HepG2 (cell line): Measurements from ENCODE around the gene SNX2.

ENCODE experiments used
- HNRNPH1 ChIP-seq: fragments of 200-400 bp; formaldehyde crosslinking; optimal IDR thresholded peaks from 2 replicates; pipeline ENCODE3; 2017; ENCODE audit warnings: mild to moderate bottlenecking, low read depth, low read length
- POLR2AphosphoS5 ChIP-seq: IDR thresholded peaks from 2 replicates; pipeline ENCODE4 v1.6.1; 2012; ENCODE audit warnings: low read depth, low read length
- REST ChIP-seq, 2 experiments: IDR thresholded peaks; 2 replicates each; pipeline ENCODE4 v1.6.1; 2011 to 2012; ENCODE audit warnings: low read length in 2 of 2, borderline replicate concordance in 1 of 2, low read depth in 1 of 2, mild to moderate bottlenecking in 1 of 2, moderate library complexity in 1 of 2
- RFX5 ChIP-seq: IDR thresholded peaks from 2 replicates; pipeline ENCODE4 v1.6.1; 2011; ENCODE audit warnings: low read depth, low read length, improper control_type of control experiment
- ZNF75D ChIP-seq: sonication (generic); formaldehyde crosslinking; IDR thresholded peaks from 2 replicates; pipeline ENCODE4 v1.8.1; 2023; ENCODE audit warnings: missing genetic modification reagents, mild to moderate bottlenecking, borderline replicate concordance
- TF ChIP-seq, protein P1 (sequence below): sonication (generic); formaldehyde crosslinking; IDR thresholded peaks from 2 replicates; pipeline ENCODE4 v1.5.0; 2020; ENCODE audit warnings: mild to moderate bottlenecking, missing genetic modification reagents, moderate library complexity

DNA sequence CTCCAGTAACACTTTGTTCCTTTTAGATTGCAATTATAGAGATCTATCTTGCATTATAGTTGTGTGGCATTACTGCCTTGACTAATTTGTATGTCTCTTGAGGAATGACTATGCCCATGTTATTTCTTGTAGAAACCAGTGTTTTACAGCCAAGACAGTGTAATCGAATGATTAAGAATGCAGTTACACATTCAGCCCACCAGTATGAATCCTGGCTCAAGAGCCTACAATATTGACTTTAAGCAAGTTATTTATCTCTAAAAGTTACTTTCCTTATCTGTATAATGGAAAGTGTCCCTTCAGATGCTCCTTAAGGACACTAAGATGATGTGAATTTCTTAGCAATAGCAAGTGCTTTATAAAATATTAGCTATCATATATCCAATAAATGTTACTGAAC lies 60.8 kb downstream of the SNX2 start:
- TF ChIP-seq REST (IDR thresholded peaks at IDR 0.05; ENCODE audit: borderline replicate concordance in 1 of 2, low read depth in 1 of 2, low read length in 2 of 2) (no peak), HNRNPH1 (no peak), ZNF75D (CRISPR knock-in tag) (no peak), RFX5 (no peak), POLR2AphosphoS5 (no peak)
- TF ChIP-seq, protein P1, sequence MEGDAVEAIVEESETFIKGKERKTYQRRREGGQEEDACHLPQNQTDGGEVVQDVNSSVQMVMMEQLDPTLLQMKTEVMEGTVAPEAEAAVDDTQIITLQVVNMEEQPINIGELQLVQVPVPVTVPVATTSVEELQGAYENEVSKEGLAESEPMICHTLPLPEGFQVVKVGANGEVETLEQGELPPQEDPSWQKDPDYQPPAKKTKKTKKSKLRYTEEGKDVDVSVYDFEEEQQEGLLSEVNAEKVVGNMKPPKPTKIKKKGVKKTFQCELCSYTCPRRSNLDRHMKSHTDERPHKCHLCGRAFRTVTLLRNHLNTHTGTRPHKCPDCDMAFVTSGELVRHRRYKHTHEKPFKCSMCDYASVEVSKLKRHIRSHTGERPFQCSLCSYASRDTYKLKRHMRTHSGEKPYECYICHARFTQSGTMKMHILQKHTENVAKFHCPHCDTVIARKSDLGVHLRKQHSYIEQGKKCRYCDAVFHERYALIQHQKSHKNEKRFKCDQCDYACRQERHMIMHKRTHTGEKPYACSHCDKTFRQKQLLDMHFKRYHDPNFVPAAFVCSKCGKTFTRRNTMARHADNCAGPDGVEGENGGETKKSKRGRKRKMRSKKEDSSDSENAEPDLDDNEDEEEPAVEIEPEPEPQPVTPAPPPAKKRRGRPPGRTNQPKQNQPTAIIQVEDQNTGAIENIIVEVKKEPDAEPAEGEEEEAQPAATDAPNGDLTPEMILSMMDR (CRISPR knock-in tag), result no peak
